Kidney (tissue), 14 donors: ENCODE measurements around the gene ATAD3C. TPM values are rescaled to one million over a fixed set of nuclear protein-coding genes. Genes with fewer than 3 reads are reported as not detected.

Experiments
- DNase-seq, 5 donors: peaks; one replicate each; pipeline ENCODE4 v3.0.0-alpha.2; 2013 to 2020
- FAIRE-seq: peaks from 2 replicates; lab custom pipeline; 2012; peaks lifted over from hg19 to GRCh38; lab: Jason Lieb, UNC
- H3K27ac ChIP-seq, 2 donors: one replicate each; pipeline ENCODE4 v1.7.0; 2013; ENCODE audit warnings: low read depth in 2 of 2, low read length in 2 of 2, inconsistent platforms in 1 of 2
- H3K27me3 ChIP-seq: one replicate; pipeline ENCODE4 v1.7.1; 2013; ENCODE audit warnings: low read length, inconsistent platforms; ENCODE audit not compliant: control insufficient read depth, insufficient read depth
- H3K36me3 ChIP-seq, 3 donors: one replicate each; pipeline versions ENCODE4 v1.7.0 to v1.7.1; 2013; ENCODE audit warnings: low read length in 3 of 3, control low read depth in 1 of 3, inconsistent platforms in 1 of 3; ENCODE audit not compliant: insufficient read depth in 3 of 3, control insufficient read depth in 2 of 3
- H3K4me1 ChIP-seq, 3 donors: one replicate each; pipeline versions ENCODE4 v1.7.0 to v1.7.1; 2013; ENCODE audit warnings: low read length in 3 of 3, inconsistent platforms in 1 of 3, low read depth in 1 of 3; ENCODE audit not compliant: control insufficient read depth in 2 of 3, insufficient read depth in 2 of 3
- H3K4me3 ChIP-seq, 3 donors: one replicate each; pipeline versions ENCODE4 v1.7.0 to v1.8.1; 2013; ENCODE audit warnings: low read length in 3 of 3, control low read depth in 1 of 3, inconsistent platforms in 1 of 3
- H3K9ac ChIP-seq, 3 donors: one replicate each; pipeline versions ENCODE4 v1.7.0 to v1.7.1; 2013; ENCODE audit warnings: low read length in 3 of 3, control low read depth in 1 of 3, inconsistent platforms in 1 of 3
- H3K9me3 ChIP-seq, 3 donors: one replicate each; pipeline versions ENCODE4 v1.7.0 to v1.7.1; 2013; ENCODE audit warnings: low read length in 3 of 3, control low read depth in 1 of 3, inconsistent platforms in 1 of 3; ENCODE audit not compliant: control insufficient read depth in 2 of 3, insufficient read depth in 1 of 3
- intact Hi-C: fragments of 100-400 bp; cut with DNase I; formaldehyde crosslinking; loops from one replicate; pipeline ENCODE4 v1.11.1; 2022
- polyA plus RNA-seq: library from polyadenylated mRNA; stranded (reverse); fragments of 350-450 nt; fragmentation: Illumina TruSeq; extraction: RNeasy Lipid Tissue Mini Kit (QIAGEN cat#74804); gene quantifications from one replicate; pipeline ENCODE4 v1.2.3, GENCODE V29; 2014; ENCODE audit warnings: low read depth, low replicate concordance; ENCODE audit not compliant: insufficient read depth
- total RNA-seq: library from RNA; stranded (reverse); fragmentation: NEBNext Ultra II Directional; extraction: Animal tissue kit (Norgen Biotek cat#: 25700); gene quantifications from one replicate; pipeline ENCODE4 v1.2.1, GENCODE V29; 2021
- TF ChIP-seq, protein P1 (sequence below): IDR thresholded peaks from 3 replicates; pipeline ENCODE4 v1.5.1; 2012; ENCODE audit warnings: mild to moderate bottlenecking, moderate library complexity, borderline replicate concordance; ENCODE audit not compliant: insufficient read depth; ENCODE audit errors: extremely low read depth
- donor health status: control.
- donor health status: control.
- donor health status: control.
- donor health status: control.
- donor health status: control.
- donor health status: DM: yes; HTN: yes; CAD: no.
- donor health status: Normal renal cell carcinoma (clear cell type).

Gene ATAD3C
- total and polyA plus RNA-seq, 2 donors from 2014 or later = 10.0 to 14.3 TPM

DNA sequence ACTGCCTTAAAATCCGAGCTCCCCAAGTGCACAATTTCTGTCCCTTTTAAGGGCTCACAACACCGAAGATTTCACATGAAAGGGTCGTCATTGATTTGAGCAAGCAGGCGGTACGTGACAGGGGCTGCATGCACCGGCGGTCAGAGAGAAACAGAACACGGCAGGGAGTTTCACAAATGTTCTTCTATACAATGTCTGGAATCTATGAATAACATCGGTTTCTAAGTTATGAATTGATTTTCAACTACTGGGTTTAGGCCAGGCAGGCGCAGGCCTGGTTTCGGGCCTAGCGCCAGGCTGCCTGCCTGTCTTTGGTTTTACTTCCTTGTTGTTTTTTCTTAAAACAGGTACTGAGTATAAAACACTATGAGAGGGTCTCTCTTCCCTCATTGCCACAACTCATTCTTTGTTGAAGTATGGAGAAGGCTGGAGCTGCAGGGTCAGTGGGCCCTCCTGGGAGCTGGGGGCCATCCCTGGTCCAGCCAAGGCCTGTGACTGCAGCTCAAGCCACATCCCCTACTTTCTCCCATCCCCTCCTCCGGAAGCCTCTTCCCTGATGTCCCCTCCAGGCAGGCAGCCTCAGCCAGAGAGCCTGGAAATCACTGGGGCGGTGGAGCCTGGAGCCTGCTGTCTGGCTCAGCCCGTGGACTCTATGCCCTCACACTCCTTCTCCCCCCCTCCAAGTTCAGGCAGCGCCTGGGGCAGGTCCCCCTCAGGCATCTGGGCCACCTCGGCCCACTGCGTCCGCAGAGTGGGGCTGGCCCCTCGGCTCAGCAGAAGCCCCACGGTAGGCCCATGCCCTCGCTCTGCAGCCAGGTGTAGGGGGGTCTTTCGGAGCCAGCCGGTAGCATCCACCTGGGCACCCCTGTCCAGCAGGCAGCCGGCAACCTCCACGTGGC, 30.8 kb upstream of the ATAD3C start:
- DNase-seq = no peak
- H3K27ac ChIP-seq = no peak overlapping the region
- H3K4me1 ChIP-seq = peaks cover 0 to 6% (median 0%) of the 10 kb centered on the region in 3 donors
- intact Hi-C loops = no loop called here
- TF ChIP-seq, protein P1, sequence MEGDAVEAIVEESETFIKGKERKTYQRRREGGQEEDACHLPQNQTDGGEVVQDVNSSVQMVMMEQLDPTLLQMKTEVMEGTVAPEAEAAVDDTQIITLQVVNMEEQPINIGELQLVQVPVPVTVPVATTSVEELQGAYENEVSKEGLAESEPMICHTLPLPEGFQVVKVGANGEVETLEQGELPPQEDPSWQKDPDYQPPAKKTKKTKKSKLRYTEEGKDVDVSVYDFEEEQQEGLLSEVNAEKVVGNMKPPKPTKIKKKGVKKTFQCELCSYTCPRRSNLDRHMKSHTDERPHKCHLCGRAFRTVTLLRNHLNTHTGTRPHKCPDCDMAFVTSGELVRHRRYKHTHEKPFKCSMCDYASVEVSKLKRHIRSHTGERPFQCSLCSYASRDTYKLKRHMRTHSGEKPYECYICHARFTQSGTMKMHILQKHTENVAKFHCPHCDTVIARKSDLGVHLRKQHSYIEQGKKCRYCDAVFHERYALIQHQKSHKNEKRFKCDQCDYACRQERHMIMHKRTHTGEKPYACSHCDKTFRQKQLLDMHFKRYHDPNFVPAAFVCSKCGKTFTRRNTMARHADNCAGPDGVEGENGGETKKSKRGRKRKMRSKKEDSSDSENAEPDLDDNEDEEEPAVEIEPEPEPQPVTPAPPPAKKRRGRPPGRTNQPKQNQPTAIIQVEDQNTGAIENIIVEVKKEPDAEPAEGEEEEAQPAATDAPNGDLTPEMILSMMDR = no peak
- no peak overlapping the region for H3K4me3 ChIP-seq
- H3K36me3 ChIP-seq = no peaks in the 10 kb centered on the region
- no peak for FAIRE-seq
- no peaks in the 10 kb centered on the region for H3K27me3 ChIP-seq
- H3K9me3 ChIP-seq = no peaks in the 10 kb centered on the region
- H3K9ac ChIP-seq = no peak overlapping the region

DNA sequence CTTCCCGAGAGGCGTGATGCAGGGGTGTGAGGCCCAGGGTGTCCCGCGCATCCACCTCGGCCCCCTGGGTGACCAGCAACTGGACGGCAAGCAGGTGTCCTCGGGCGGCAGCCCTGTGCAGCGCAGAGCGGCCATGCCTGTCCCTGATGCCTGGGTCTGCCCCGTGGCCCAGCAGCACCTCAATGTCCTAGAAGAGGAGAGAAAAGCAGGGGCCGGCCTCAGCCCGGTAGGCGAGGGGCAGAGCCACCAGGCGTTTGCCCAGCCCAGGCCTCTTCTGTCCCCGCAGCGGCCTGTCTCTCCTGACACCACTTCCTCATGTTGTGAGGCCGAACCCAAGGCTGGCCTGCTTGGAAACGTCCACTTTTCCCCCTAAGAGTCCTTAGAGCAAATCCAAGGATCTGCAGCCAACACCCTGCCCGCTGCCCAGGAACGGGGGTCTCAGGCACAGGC, 30.1 kb upstream of the ATAD3C start:
- FAIRE-seq (no peak), DNase-seq (peak in 2 of 5 donors; percentile 57 to 73)
- Histone ChIP-seq H3K4me1 (peaks cover 0 to 6% (median 0%) of the 10 kb centered on the region in 3 donors), H3K4me3 (peak overlapping the region in 1 of 3 donors; percentile 39), H3K27me3 (no peaks in the 10 kb centered on the region), H3K9ac (no peak overlapping the region), H3K9me3 (no peaks in the 10 kb centered on the region), H3K27ac (peak overlapping the region in 1 of 2 donors; percentile 37), H3K36me3 (no peaks in the 10 kb centered on the region)
- intact Hi-C loops = no loop called here
- TF ChIP-seq, protein P1 = no peak

DNA sequence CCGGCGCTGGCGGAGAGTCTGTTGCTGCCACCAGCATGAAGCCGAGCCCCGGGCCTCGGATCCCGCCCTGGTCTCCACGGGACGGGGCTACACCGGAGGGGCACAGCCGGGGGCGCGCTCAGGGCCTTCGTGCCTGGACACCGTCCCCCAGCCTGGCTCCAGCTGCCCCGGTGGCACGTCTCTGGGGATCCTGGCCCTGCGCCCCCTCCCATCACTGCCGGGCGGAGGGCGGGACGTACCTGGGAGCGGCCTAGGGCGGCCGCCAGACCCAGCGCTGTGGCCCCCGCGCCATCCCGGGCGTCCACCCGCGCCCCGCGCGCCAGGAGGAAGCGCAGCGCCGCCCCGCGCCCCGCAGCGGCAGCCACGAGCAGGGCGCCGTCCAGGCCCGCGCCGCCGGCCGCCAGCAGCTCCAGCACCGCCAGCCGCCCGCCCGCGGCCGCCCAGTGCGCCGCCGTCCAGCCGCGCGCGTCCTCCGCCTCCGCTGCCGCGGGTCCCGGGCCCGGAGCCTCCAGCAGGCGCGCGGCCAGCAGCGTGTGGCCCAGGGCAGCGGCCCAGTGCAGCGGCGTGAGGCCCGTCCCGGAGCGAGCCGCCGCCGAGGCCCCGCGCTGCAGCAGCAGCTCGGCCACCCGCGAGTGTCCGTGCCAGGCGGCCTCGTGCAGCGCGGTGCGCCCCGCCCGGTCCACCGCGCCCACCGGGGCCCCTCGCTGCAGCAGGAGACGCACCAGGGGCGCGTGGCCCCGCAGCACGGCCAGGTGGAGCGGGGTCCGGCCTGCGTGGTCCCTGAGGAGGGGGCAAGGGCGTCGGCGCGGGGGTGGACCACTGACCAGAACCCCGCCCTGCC, 29.5 kb upstream of the ATAD3C start:
- Histone ChIP-seq H3K36me3 (no peaks in the 10 kb centered on the region), H3K27me3 (no peaks in the 10 kb centered on the region), H3K4me3 (peak overlapping the region in 1 of 3 donors; percentile 39), H3K4me1 (peaks cover 0 to 6% (median 0%) of the 10 kb centered on the region in 3 donors), H3K27ac (peak overlapping the region; percentile 37 to 51), H3K9me3 (no peaks in the 10 kb centered on the region), H3K9ac (no peak overlapping the region)
- TF ChIP-seq, protein P1 = peak; percentile 21
- intact Hi-C loops = no loop called here
- DNase-seq = peak in 3 of 5 donors; percentile 13 to 78 (median 59)
- FAIRE-seq = no peak
